HG02973 (cell line): ENCODE data around the gene RASSF3.
"Not testable (repeated sequence)": the region's sequence is repeated elsewhere in the genome, so short reads cannot be mapped to it uniquely, and the experiment has no call there.

ENCODE experiments used
- ATAC-seq: cut with Tn5 transposase; IDR thresholded peaks from one replicate; pipeline ENCODE4 v1.9.1; 2021; ENCODE audit warnings: moderate library complexity; ENCODE audit not compliant: unreplicated experiment

The RASSF3 gene

DNA sequence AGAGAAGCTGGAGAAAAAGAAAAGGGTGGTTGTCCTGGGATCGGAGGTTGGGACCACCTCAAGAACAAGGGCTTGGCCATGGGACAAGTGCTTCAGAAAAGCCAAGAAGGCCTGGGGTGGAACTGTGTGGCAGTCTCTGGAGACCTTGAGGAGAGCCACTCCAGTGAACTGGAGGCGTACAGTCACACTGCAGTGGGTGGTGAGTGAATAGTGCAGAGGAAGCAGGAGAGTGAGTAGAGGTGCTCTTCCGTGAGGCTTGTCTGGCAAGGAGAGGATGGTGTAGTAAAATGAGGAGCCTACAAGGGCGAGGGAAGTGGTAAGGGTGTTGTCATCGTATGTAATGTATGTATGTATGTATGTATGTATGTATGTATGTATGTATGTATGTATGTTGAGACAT, 20.9 kb downstream of the RASSF3 start:
- no peak for ATAC-seq

GRCh38 chr12:64633011-64633939, 23.0 kb downstream of the RASSF3 start:
- ATAC-seq, result no peak

- ATAC-seq, result no peak
Observed at GRCh38 chr12:64633940-64634337, 23.6 kb downstream of the RASSF3 start.

DNA sequence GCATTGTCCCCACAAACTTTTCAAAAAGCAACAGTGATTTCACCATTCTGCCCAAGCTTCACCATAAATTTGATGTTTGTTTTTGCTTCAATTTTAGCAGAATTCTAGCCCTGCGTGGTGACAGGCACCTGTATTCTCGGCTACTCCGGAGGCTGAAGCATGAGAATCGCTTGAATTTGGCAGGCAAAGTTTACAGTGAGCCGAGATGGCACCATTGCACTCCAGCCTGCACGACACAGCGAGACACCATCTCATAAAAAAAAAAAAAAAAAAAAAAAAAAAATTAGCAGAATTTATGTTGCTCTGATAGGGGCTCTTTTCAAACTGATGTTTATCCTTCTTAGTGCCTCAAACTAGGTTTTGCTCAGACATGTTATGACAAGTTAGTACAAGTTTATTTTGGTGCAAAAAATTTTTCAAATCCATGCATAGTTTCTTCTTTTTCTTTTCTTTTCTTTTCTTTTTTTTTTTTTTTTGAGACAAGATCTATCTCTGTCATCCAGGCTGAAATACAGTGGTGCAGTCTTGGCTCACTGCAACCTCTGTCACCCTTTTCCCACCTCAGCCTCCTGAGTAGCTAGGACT, 24.3 kb downstream of the RASSF3 start:
- no peak for ATAC-seq

DNA sequence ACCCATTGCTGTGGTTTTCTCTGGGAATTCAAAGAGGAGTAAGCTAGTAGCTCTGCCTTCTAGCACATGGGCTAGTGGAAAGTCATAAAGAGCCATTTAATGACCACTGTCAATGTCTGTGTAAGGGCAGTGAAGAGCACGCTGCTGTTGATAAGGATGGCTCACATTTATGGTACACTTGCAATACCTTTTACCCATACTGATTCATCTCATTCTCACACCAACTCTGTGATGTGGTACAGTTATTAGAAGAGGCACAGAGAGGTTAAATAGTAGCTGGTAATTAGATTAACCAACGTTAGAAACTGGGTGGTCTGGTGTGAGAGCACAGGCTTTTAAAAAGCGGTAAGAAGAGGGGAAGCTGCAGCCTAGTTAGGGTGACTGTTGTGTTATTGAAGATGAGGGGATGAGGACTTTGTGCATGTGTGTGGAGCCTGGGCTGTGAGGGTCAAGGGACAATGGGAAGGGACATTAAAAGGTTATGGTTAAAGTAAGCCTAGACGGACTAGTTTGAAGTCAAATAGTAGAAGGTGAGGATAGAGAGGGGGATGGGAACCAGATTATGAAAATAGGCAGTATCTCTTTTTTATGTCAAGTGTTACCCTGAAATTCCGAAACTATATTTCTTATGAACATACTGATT, 25.2 kb downstream of the RASSF3 start:
- no peak for ATAC-seq

DNA sequence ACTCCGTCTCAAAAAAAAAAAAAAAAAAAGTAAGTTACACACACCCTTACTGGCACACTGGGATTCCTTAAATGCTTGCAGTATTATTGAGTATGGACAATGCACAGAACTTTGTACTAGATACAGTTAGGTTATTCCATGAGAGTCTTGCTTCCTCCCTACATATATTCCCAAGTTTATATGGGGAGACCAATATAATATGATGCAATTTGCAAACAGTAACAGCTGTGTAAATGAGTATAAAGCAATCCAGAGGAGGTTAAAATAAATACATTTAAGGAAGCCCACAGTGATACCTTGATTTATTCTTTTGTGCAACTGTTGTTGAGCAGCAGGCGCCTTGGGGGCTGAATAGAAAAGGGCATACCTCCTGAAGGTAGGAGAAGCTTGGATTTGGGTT, 26.6 kb downstream of the RASSF3 start:
- ATAC-seq, result no peak

DNA sequence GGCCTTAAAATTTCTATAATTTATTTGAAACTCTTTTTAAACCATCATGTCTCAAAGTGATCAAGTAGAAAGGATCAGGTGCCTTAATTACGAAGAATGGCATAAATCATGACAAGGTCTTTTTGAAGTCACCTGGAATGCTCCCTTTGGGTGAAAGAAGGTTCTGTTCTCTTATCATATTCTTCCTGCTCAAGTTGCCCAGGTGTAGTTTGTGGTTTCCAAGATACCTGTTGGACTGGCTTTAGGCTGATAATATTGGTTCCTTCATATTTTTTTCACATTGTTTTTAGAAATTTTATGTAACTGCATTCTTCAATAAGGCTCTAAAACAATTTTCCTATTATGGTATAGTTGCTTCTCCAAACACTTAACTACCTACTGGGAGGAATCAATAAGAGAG, 29.2 kb downstream of the RASSF3 start:
- no peak for ATAC-seq

DNA sequence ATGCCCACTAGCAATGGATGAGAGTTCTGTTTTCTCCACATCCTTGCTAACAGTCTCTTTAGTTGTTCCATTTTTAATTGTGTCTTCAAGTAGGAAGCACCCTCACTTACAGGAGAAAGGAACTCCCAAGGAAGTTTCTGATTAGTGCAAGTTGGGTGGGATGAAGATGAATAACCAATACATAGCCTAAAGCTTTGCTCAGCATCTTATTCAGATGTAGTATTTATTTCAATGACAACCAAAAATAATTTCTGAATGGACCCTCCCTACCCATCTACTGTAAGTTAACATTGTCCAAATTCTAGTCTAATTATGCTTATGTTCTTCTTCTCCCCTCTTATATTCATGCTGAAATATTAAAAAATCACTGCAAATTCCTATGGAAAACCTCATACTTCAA, 36.0 kb downstream of the RASSF3 start:
- no peak for ATAC-seq

- no peak for ATAC-seq
Observed at GRCh38 chr12:64649487-64649886, 39.2 kb downstream of the RASSF3 start.

DNA sequence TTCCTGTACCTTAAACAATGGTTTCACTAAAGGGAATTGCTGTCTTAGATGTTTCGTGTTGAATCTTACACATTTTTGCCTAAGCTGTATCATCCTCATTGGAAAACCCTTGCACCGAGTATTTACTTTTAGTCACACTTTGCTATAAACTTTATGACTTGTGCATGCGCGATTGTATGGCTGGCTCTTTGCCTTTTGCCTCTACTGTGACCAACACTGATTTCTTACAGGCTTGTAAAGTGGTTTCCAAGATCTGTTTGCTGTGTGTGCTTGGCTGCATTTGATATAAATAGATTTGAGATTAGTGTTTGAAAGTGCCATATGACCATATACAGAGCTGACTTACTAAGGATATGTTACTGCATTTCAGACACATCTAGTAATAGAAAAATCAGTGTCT, 40.5 kb downstream of the RASSF3 start:
- no peak for ATAC-seq

GRCh38 chr12:64652346-64652745, 42.1 kb downstream of the RASSF3 start:
- ATAC-seq, result no peak

DNA sequence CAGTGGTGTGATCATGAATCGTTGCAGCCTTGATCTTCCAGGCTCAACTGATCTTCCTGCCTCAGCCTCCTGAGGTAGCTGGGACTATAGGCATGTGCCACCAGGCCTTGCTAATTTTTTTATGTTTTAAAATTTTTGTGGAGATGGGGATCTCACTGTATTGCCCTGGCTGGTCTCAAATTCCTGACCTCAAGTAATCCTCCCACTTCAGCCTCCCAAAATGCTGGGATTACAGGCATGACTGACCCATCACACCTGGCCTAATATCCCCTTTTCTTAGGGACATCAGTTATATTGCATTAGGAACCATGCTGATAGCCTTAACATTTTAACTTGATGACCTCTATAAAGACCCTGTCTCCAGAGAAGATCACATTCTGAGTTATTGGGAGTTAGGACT, 42.8 kb downstream of the RASSF3 start:
- ATAC-seq, result no peak

DNA sequence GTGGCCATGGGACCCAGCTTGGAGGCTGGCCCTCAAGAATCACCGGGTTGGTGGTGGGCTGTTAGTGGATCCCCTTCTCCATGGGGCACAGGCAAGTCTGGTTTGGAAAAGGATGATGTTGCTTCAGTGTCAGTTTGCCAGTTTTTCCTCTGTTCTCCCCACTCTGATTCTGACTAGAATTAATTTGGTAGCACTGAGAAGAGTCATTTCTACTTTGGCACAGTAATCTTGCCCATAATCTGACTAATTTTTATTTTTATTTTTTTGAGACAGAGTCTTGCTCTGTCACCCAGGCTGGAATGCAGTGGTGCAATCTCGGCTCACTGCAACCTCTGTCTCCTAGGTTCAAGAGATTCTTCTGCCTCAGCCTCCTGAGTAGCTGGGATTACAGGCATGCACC, 43.6 kb downstream of the RASSF3 start:
- not testable (repeated sequence) for ATAC-seq

DNA sequence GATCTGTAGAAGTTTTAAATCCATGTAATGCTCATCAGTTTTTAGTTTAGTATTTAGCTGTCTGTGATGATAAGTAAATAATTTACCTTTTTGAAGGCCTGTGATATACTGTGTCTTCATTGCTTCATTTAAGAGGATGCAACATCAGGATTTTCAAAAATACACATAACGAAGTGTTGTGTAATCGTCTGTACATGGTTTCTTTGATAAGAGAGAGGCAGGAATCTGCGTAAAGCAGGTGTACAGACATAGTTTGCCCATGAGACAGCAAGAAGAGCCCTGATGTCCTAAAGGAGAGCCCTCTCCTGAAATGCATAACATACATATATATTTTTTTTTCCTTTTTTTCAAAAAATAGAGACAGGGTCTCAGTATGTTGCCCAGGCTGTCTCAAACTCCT, 44.8 kb downstream of the RASSF3 start:
- no peak for ATAC-seq

DNA sequence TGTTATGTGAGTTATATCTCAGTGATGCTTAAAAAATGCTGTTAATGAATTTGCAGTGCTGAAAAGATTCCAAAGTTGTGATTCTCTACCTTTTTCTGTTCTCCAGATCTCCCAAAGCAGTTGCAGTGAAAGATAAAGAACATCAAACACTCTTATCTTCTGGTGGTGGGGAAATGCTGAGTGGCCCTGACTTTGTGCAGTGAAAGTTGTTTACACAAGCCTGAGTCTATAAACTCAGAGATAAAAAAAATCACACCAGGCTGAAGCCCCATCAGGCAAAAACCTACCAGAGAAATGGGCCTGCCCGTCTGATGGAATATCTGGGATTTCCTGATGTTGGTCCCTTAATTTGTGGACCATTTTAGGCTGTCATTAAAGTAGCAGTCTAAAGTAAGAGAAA, 46.1 kb downstream of the RASSF3 start:
- no peak for ATAC-seq

- ATAC-seq, result no peak
Observed at GRCh38 chr12:64658892-64659481, 48.7 kb downstream of the RASSF3 start.

GRCh38 chr12:64660237-64661018, 50.1 kb downstream of the RASSF3 start:
- ATAC-seq, result peak; percentile 55

- ATAC-seq, result no peak
Observed at GRCh38 chr12:64663015-64663414, 52.7 kb downstream of the RASSF3 start.

DNA sequence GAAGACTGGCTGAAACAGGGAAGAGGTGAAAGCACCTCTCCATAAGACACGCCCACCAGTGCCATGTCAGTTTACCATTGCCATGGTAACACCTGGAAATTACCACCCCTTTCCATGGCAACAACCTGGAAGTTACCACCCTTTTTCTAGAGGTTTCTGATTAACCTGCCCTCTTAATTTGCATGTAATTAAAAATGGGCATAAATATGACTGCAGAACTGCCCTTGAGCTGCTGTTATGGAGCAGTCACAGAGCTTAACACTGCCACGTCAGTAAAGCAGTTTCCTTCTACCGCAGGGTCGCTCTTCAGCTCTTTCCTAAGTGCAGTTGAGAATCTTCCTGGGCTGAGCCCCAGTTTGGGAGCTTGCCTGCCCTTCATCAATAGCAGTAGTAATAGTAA, 55.2 kb downstream of the RASSF3 start:
- ATAC-seq, result peak; percentile 32

GRCh38 chr12:64666054-64666914, 56.0 kb downstream of the RASSF3 start:
- peak; percentile 37 for ATAC-seq
